ENCODE measurements around the gene BICD1.

BICD1 gene

DNA sequence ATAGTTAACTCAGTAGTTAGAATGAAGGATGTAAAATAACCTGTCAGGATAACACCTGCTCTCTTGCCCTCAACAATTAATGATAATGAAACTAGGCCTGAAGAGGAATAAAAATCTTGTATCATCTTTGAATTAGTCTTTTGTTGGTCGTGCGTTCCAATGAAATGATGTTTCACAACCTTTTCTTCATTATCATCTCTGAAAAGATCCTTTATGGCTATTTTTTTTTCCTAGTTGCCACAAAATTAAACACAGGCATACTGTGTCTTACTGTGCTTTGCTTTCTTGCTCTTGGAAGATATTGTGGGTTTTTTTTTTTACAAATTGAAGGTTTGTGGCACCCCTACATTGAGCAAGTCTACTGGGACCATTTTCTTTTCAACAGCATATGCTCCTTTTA, 128.6 kb downstream of the BICD1 start:
- no peak overlapping the region for H3K4me3 Mint-ChIP-seq
- H3K9me3 Mint-ChIP-seq, result peaks cover 18% of the 10 kb centered on the region
- H3K27me3 Mint-ChIP-seq, result no peaks in the 10 kb centered on the region
- no peak overlapping the region for H3K27ac Mint-ChIP-seq
- no peaks in the 10 kb centered on the region for H3K36me3 Mint-ChIP-seq (ENCODE audit: low read depth)
- intact Hi-C loops (cut with micrococcal nuclease), result no loop called here
- no peaks in the 10 kb centered on the region for H3K4me1 Mint-ChIP-seq (ENCODE audit: low read depth)

DNA sequence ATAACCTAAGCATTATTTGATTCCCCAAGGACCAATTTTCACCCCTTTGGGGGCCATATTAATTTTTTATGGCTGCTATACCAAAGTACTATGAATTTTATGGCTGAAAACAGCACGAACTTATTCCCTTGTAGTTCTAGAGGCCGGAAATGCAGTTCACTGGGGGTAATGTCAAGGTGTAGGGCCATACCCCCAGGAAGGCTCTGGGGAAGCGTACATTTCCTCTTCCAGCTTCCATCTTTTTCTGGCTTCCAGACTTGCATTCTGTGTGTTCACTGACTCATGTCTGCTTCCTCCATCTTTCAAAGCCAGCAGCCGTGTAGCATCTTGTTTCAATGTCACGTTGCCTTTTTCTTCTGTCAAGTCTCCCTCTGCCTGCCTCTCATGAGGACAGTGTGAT, 133.5 kb downstream of the BICD1 start:
- peaks cover 18% of the 10 kb centered on the region for H3K9me3 Mint-ChIP-seq
- no peak overlapping the region for H3K27ac Mint-ChIP-seq
- H3K4me1 Mint-ChIP-seq (ENCODE audit: low read depth), result no peaks in the 10 kb centered on the region
- H3K36me3 Mint-ChIP-seq (ENCODE audit: low read depth), result no peaks in the 10 kb centered on the region
- no peak overlapping the region for H3K4me3 Mint-ChIP-seq
- intact Hi-C loops (cut with micrococcal nuclease), result no loop called here
- no peaks in the 10 kb centered on the region for H3K27me3 Mint-ChIP-seq

DNA sequence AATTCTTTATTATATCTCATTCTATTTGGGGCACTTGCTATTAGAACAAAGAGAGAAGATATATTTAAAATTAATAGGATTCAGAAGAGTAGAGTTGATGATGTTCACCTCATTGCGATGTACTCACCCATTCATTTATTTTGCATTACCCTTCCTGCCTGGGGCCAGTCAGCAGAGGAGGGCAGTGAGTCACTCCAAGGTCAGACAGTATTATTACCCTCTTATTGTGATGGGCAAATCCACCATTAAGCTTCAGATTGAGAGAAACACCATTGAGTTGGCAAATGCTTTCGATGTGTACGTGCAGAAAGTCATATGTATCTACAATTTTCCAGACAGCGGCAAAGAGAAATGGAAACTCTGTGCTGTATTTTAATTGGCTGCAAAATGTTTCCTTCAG, 134.2 kb downstream of the BICD1 start:
- Mint-ChIP-seq H3K4me3 (no peak overlapping the region), H3K27ac (no peak overlapping the region), H3K27me3 (no peaks in the 10 kb centered on the region), H3K36me3 (ENCODE audit: low read depth) (no peaks in the 10 kb centered on the region), H3K4me1 (ENCODE audit: low read depth) (no peaks in the 10 kb centered on the region), H3K9me3 (peaks cover 18% of the 10 kb centered on the region)
- intact Hi-C loops (cut with micrococcal nuclease), result no loop called here

GRCh38 chr12:32242641-32243040, 136.0 kb downstream of the BICD1 start:
- intact Hi-C loops (cut with micrococcal nuclease), result no loop called here
- Mint-ChIP-seq H3K4me1 (ENCODE audit: low read depth) (no peaks in the 10 kb centered on the region), H3K27me3 (no peaks in the 10 kb centered on the region), H3K4me3 (no peak overlapping the region), H3K36me3 (ENCODE audit: low read depth) (no peaks in the 10 kb centered on the region), H3K27ac (no peak overlapping the region), H3K9me3 (peaks cover 8% of the 10 kb centered on the region)

GRCh38 chr12:32248441-32249140, 141.9 kb downstream of the BICD1 start:
- Mint-ChIP-seq H3K4me1 (ENCODE audit: low read depth) (no peaks in the 10 kb centered on the region), H3K9me3 (peaks cover 8% of the 10 kb centered on the region), H3K4me3 (no peak overlapping the region), H3K27me3 (no peaks in the 10 kb centered on the region), H3K27ac (no peak overlapping the region), H3K36me3 (ENCODE audit: low read depth) (no peaks in the 10 kb centered on the region)
- intact Hi-C loops (cut with micrococcal nuclease), result no loop called here

DNA sequence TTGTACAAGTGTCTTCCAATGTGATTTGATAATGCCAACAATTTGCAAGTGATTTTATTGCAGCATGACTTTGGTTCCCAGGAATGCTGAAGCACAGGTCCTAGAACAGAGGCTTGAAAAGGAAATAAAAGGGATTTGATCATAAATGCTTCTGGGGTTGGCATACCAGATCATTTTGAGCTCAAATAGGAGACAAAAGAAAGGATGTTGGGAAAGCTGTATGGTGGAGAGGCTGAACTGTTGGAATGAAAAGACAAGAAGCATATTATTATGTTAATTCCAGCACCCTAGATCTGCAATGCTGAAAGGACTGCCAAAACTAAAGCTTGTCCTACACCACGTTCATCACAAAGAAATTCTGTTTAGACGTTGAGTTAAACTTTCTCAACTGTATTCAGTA, 143.1 kb downstream of the BICD1 start:
- Mint-ChIP-seq H3K4me3 (no peak overlapping the region), H3K36me3 (ENCODE audit: low read depth) (no peaks in the 10 kb centered on the region), H3K4me1 (ENCODE audit: low read depth) (no peaks in the 10 kb centered on the region), H3K27me3 (no peaks in the 10 kb centered on the region), H3K27ac (no peak overlapping the region), H3K9me3 (peaks cover 8% of the 10 kb centered on the region)
- intact Hi-C loops (cut with micrococcal nuclease), result no loop called here

DNA sequence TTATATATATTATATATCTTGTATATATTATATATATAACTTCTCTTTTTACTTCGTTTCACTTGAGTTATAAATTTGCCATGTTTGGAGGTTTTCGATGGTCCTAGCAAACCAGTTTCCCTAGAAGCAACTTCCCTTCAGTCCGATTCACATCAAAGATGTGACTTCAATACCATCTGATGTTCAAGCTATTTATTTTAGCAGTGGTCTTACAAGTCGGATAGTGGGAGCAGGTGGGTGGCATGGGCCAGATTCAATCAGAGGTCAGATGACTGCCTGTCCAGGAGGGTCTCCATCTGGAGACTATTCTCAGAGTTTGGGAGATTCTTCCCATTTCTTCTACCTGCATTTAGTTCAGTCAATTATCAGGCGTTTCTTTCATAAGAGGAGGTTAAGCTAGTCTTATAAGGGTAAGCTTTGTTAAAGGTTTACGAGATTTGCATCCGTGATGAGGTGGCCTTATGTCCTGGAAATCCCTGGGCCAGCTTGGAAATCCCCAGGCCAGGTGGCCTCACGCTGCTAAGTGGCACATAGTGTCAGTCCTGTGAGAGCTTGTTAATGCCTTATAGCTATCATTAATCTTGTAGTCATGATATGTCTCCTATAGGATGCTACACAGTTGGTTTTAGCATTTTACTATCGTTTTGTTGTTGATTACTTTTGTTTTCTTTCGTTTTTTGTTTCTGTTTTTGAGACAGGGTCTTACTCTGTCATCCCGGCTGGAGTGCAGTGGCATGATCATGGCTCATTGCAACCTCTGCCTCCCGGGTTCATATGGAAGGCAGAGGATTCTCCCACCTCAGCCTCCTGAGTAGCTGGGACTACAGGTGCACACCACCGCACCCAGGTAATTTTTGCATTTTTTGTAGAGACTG, 145.8 kb downstream of the BICD1 start:
- Mint-ChIP-seq H3K9me3 (peaks cover 8% of the 10 kb centered on the region), H3K27ac (no peak overlapping the region), H3K36me3 (ENCODE audit: low read depth) (no peaks in the 10 kb centered on the region), H3K27me3 (no peaks in the 10 kb centered on the region), H3K4me3 (no peak overlapping the region), H3K4me1 (ENCODE audit: low read depth) (no peaks in the 10 kb centered on the region)
- intact Hi-C loops (cut with micrococcal nuclease), result no loop called here

GRCh38 chr12:32253154-32253790, 146.6 kb downstream of the BICD1 start:
- no peak overlapping the region for H3K27ac Mint-ChIP-seq
- no peaks in the 10 kb centered on the region for H3K36me3 Mint-ChIP-seq (ENCODE audit: low read depth)
- H3K4me3 Mint-ChIP-seq, result no peak overlapping the region
- intact Hi-C loops (cut with micrococcal nuclease), result no loop called here
- peaks cover 1% of the 10 kb centered on the region for H3K4me1 Mint-ChIP-seq (ENCODE audit: low read depth)
- H3K9me3 Mint-ChIP-seq, result peaks cover 9% of the 10 kb centered on the region
- no peaks in the 10 kb centered on the region for H3K27me3 Mint-ChIP-seq

DNA sequence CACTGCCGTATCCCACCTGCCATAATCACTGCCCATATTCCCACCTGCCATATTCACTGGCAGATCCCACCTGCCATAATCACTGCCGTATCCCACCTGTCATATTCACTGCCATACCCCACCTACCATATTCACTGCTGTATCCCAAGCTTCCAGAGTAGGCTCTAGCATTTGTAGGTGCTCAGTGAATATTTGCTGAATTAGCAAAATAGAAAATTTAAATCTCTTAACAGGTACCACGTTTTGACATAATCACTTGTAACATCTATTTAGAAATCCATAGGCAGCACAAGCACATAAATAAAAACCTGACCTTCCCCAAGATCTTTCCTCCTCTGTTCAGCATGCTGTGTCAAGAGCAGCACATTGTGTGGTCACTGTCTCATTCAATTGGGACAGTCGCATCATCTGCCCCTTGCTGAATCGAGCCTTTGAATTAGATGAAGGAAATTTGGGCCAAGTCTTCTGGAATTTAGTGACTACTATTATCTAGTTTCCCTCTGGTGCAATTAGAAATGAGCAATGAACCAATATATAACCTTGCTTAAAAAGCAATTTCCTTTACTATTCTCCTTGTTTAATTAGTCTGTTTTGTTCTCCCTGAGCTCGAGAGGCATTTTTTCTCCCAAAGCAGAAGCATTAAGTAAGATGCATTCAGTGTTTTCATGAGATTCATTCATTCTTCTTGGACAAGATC, 147.8 kb downstream of the BICD1 start:
- intact Hi-C loops (cut with micrococcal nuclease), result no loop called here
- H3K27me3 Mint-ChIP-seq, result no peaks in the 10 kb centered on the region
- no peaks in the 10 kb centered on the region for H3K36me3 Mint-ChIP-seq (ENCODE audit: low read depth)
- peaks cover 6% of the 10 kb centered on the region for H3K4me1 Mint-ChIP-seq (ENCODE audit: low read depth)
- no peak overlapping the region for H3K4me3 Mint-ChIP-seq
- peaks cover 8% of the 10 kb centered on the region for H3K9me3 Mint-ChIP-seq
- no peak overlapping the region for H3K27ac Mint-ChIP-seq

- H3K9me3 Mint-ChIP-seq, result peaks cover 8% of the 10 kb centered on the region
- no peaks in the 10 kb centered on the region for H3K36me3 Mint-ChIP-seq (ENCODE audit: low read depth)
- peaks cover 6% of the 10 kb centered on the region for H3K4me1 Mint-ChIP-seq (ENCODE audit: low read depth)
- intact Hi-C loops (cut with micrococcal nuclease), result no loop called here
- H3K27me3 Mint-ChIP-seq, result no peaks in the 10 kb centered on the region
- H3K27ac Mint-ChIP-seq, result no peak overlapping the region
- no peak overlapping the region for H3K4me3 Mint-ChIP-seq
Observed at GRCh38 chr12:32255588-32255987, 148.9 kb downstream of the BICD1 start.

- Mint-ChIP-seq H3K27me3 (no peaks in the 10 kb centered on the region), H3K9me3 (peaks cover 8% of the 10 kb centered on the region), H3K4me1 (ENCODE audit: low read depth) (peaks cover 6% of the 10 kb centered on the region), H3K36me3 (ENCODE audit: low read depth) (no peaks in the 10 kb centered on the region), H3K4me3 (no peak overlapping the region), H3K27ac (no peak overlapping the region)
- intact Hi-C loops (cut with micrococcal nuclease), result no loop called here
Observed at GRCh38 chr12:32257695-32258496, 151.2 kb downstream of the BICD1 start.

DNA sequence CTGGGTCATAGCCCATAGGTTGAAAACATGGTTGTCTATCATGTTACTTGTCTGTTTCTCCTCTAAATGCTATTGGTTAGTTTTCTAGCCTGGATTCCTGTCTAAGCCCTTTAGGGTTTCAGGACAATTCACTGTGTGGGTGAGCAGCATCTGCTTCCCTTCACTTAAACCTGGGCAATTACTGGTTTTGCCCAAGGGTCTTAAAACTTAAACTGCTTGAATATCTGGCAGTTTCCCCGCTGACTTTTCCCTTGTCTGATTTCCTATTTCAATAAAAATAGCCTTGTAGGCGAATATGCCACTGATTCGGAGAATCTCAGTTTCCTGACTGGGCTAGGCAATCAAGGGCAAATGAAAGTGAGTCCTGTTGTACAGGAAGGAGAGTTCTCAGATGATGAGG, 154.0 kb downstream of the BICD1 start:
- Mint-ChIP-seq H3K36me3 (ENCODE audit: low read depth) (no peaks in the 10 kb centered on the region), H3K4me3 (no peak overlapping the region), H3K27me3 (no peaks in the 10 kb centered on the region), H3K4me1 (ENCODE audit: low read depth) (peaks cover 8% of the 10 kb centered on the region), H3K9me3 (peaks cover 8% of the 10 kb centered on the region), H3K27ac (no peak overlapping the region)
- intact Hi-C loops (cut with micrococcal nuclease), result loop anchor here (10.0 kb wide), 1 partner anchor 106 kb away; no protein-coding TSS in a partner anchor

DNA sequence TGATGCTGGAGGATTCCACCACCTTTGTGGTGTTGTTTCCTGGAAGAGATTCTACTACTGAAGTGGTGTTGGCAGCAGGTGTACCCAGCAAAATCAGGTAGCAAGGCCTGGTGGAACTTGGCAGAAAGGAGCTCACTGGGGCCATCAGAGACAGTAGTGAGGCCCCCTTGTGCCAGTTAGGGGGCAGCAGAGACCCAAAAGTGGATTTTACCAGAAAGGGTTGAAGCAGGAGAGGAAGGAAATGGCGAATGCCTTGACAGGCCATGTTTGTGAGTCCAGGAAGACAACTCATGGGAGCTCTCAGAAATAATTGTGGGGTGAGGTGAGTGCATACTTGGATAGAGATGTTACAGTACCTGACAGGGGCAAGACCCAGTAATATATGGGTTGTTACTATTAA, 155.0 kb downstream of the BICD1 start:
- intact Hi-C loops (cut with micrococcal nuclease), result loop anchor here (10.0 kb wide), 1 partner anchor 107 kb away; no protein-coding TSS in a partner anchor
- H3K4me1 Mint-ChIP-seq (ENCODE audit: low read depth), result peaks cover 12% of the 10 kb centered on the region
- H3K27me3 Mint-ChIP-seq, result no peaks in the 10 kb centered on the region
- H3K4me3 Mint-ChIP-seq, result no peak overlapping the region
- H3K27ac Mint-ChIP-seq, result no peak overlapping the region
- H3K36me3 Mint-ChIP-seq (ENCODE audit: low read depth), result no peaks in the 10 kb centered on the region
- H3K9me3 Mint-ChIP-seq, result peaks cover 8% of the 10 kb centered on the region

Measured in dendritic cell treated with granulocyte-macrophage colony-stimulating factor and Interleukin-4, amounts not matched to agents 40 ng/mL and 50 ng/mL, for 4 days (primary cell).